GM21825 (cell line): ENCODE measurements around the gene TSC1.
"Not testable (repeated sequence)": the region's sequence is repeated elsewhere in the genome, so short reads cannot be mapped to it uniquely, and the experiment has no call there.

Source experiments
- ATAC-seq: cut with Tn5 transposase; IDR thresholded peaks from one replicate; pipeline ENCODE4 v1.9.1; 2021; ENCODE audit warnings: mild to moderate bottlenecking, moderate library complexity; ENCODE audit not compliant: unreplicated experiment

Gene TSC1

GRCh38 chr9:132978112-132978450, 33.7 kb upstream of the TSC1 start:
- no peak for ATAC-seq

- ATAC-seq: no peak
These were observed 32.2 kb upstream of the TSC1 start for GRCh38 chr9:132976571-132976970.

- no peak for ATAC-seq
These were observed 31.5 kb upstream of the TSC1 start for GRCh38 chr9:132975961-132976360.

DNA sequence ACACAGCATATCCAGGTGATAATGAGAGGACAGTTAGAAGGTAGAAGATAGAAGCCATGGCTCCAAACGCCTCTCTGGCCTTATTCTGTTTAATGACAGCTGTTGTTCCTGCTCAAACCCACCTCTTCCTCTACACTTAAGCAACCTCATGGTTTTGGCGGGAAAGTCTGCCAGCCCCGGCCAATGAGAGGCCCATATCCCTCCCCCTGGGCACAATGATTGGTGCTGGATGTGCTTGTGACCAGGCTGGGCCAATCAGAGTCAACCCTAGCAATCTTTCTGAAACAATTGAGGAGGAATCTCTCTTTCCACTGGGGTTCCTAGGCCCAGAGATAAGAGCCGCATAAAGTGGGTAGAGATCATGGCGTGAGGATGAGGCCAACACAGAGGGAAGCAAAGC, 29.3 kb upstream of the TSC1 start:
- no peak for ATAC-seq

DNA sequence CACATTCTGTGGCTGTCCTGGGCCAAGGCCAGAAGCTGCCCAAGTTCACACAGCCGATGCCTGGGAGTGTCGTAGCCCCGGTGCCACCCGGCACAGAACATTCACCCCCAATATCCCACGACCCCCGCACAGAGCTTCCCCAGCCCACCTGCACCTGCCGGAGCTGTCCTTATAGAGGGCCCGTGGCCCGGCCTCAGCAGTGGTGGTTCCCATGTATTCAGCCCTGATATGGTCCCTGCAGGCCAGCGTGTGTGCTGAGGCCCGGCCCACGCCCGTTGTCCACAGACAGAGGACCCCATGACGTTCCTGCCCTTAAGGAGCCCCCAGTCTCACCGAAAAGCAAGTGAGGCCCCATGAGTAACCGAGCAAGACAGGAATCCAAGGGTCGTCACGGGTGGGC, 28.8 kb upstream of the TSC1 start:
- no peak for ATAC-seq

DNA sequence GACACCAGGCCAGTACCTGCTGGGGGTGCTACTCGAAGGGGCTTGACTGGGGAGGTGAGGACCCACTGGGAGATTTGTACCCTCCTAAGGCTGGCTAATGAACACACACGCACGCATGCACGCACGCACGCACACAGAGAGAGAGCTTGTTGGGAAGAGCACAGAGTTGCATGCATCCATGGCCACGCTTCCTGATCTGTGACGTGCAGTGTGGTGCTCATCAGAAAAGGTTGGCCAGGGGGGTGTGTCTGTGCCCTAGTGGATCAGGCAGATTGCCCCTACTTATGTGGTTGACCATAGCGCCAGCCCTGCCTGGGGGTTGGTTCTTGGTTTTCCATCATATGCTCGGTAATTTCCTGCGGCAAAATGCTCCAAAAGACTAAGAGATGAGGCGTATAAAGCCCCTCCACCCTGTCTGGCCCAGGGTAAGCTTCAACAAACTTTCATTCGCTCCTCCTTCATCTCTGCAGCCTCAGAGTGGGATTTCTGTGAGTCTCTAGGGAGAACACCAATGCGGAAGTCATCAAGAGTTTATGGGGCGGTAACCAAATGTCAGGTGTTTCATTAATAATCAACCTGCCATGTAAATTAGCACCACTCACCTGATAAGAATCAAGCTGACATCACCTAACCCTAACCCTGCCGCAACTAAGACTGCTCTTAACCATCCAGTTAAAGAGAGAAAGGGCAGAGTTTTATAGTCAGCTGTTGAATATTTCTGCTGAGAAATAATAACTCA, 26.1 kb upstream of the TSC1 start:
- no peak for ATAC-seq

DNA sequence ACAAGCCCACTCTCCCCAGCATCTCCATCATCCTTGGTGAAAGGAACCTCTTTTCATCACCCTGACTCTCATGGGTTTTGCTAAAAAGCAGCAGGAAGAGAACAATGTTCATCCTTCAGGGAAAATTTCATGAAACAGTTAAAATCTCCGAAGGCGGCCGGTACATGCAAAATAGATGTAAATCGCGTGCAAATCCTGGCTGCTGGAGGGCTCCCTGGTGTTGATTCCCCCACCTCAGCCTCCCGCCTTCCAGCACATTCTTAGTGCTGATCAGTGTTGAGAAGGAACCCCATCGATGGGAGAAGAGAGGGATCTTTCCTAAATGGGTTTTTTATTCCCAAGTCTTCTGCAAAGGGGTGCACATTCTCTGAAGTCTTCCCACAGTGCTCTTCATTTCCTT, 25.4 kb upstream of the TSC1 start:
- ATAC-seq: no peak

DNA sequence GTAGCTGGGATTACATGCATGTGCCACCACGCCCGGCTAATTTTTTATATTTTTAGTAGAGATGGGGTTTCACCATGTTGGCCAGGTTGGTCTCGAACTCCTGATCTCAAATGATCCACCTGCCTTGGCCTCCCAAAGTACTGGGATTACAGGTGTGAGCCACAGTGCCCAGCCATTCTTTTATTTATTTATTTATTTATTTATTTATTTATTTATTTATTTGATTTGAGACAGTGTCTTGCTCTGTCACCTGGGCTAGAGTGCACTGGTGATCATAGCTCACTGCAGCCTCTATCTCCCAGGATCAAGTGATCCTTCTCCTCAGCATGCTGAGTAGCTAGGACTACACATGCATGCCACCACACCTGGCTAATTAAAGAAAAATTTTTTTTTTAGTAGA, 23.5 kb upstream of the TSC1 start:
- not testable (repeated sequence) for ATAC-seq

DNA sequence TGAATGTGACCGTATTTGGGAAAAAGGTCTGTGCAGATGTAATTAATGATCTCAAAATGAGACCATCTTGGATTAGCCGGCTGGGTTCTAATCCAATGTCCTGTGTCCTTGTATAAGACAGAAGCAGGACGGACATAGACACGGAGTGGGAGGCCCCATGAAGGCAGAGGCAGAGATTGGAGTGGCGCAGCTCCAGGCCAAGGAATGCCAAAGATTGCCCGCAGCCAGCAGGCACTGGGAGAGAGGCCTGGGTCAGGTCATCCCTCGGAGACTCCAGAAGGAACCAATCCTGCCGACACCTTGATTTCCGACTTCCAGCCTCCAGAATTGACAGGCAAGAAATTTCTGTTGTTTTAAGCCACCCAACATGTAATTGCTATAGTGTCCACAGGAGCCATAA, 21.1 kb upstream of the TSC1 start:
- ATAC-seq: no peak

DNA sequence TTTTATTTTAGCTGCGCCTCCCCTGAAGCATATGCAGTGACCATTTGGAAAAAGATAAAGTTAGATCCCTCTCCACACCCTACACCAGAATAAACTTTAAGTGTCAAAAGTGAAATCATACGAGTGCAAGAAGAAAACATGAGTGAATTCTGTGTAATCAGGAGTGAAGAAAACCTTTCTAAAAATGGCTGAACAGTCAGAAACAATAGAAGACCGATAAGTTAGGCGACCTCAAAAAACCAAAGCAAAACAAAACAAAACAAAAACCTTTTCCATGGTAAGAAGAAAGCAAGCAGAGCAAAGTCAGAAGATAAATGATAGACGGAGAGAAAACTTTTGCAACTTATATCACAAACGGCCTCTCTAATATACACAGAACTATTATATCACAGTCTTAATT, 16.6 kb upstream of the TSC1 start:
- no peak for ATAC-seq

DNA sequence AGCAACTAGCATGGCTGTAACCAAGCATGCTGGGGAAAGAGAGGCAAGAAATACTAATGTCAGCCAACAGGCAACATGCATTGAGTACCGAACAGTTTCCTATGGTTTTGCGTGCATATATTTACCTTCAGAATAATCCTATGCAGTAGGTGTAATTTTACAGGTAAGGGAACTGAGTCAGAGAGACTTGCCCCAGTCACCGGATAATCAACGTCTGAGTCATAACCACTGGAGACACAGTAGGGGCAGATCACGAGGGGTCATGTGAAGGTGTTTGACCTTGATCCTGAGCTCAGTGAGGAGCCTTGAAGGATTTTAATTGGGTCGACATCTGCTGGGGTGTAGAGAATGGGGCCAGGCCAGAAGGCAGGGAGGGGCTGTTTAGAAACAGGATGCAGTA, 13.4 kb upstream of the TSC1 start:
- ATAC-seq: no peak

GRCh38 chr9:132955768-132956167, 11.4 kb upstream of the TSC1 start:
- no peak for ATAC-seq

- no peak for ATAC-seq
These were observed 10.7 kb upstream of the TSC1 start for GRCh38 chr9:132955123-132955522.

DNA sequence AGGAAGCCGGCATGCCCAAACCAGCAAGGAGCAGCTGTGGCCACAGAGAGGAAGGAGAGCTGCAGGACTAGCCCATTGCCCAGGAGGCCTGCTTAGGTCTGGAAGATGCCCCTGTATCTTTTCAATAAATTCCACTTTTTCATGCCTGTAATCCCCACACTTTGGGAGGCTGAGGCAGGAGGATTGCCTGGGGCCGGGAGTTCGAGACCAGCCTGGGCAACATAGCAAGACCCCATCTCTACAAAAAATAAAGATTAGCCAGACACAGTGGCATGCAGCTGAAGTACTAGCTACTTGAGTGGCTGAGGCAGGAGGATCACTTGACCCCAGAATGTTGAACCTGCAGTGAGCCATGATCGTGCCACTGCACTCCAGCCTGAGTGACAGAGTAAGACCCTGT, 5.3 kb upstream of the TSC1 start:
- no peak for ATAC-seq

DNA sequence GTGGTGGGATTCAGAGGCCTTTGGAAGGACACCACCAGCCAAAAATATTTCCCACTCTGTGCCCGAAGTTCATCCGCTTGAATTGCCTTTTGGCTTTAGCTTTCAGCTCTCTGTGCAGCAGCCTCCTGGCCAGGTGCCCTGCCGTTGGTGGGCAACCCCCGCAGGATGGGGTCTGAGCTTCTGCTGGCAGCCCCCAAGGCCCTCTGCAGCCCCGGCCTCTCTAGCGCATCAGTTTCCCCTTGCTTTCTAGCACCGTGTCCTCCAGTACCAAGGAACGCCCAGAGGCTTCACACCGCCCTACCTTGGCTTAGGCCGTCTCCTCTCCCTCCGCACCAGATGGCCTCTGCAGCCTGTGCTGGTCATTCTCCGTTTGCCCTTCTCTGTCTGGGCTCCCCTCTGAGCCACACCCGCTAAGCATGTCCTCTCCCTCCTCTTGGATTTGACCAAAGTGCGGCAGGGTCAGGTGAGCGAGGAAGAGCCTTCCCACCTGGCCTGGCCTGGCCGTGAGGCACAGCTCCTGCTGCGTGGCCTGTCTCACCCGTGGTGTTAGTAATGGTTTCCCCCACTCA, 4.2 kb upstream of the TSC1 start:
- no peak for ATAC-seq

DNA sequence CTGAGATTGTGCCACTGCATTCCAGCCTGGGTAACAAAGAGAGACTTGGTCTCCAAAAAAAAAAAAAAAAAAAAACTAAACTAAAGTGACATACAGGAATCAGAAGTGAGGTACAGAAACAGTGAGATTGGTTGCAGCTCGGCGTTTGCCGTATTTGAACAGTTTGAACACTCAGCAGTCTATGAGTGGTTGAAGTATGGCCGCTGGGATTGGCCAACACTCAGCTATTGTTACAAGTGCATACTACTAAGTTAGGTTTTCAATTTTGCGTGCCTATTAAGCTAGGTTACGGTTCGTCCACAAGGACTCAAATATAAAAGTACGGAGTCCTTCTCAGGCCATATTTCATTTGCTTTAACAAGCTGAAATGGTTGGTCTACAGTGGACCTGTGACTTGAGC, 3.3 kb upstream of the TSC1 start:
- ATAC-seq: no peak

GRCh38 chr9:132946631-132947295, 2.3 kb upstream of the TSC1 start:
- ATAC-seq: no peak

DNA sequence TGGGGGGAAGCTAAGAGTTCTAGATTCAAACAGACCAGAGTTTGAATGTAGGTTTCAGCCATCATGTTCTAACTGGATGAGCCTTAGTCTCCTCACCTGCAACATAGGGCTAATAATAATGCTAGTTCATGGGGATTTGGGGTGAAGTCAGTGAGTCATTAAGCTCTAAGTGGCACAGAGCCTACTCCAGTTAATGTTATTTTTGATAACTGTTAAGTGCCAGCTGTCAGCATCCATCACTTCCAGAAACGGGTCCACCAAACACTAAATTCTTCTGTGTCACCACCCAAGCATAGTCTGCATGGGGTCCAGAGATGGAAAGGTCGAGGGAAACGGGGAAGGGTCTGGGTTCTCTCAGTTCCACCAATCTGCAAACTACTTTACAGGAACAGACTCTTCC, 1.8 kb upstream of the TSC1 start:
- ATAC-seq: no peak

- no peak for ATAC-seq
These were observed 1.0 kb upstream of the TSC1 start for GRCh38 chr9:132945186-132946130.

DNA sequence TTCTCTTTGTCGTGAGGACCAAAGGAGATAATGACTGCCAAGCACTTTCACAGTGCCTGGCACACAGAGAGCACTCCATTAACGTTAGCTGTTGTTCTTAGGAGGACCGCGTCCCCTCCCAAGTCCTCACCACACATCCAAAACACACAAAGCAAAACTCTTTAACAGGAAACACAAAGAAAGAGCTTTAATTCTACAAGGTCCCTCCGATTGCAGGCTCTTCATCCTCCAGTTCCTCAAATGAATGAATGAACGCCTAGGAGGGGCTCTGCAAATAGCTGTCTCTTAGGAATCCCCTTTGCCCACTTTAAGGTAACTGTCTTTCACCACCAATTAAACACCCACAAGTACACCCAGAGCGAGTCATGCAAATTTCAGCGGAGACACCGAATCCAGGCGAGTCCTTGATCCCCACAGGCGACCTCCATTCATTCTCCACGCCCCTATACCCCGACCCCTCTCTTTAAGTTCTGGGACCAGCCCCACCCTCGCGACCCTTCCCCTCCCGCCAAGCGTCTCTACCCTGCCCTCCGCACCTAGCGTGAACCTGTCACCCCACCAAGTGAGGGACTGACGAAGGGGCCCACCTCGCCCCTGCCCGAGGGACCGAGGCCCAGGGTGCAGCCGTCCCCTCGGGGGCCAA, 644 bp downstream of the TSC1 start:
- ATAC-seq: peak; percentile 19
